Osteocyte (in vitro differentiated cells): ENCODE results near the gene ZNF513. TPM values are rescaled to one million over a fixed set of nuclear protein-coding genes. Genes with fewer than 3 reads are reported as not detected.

ENCODE experiments used
- DNase-seq: peaks from one replicate; pipeline ENCODE4 v3.0.0; 2021; ENCODE audit warnings: mixed read lengths; ENCODE audit not compliant: unreplicated experiment; ENCODE audit errors: extremely low spot score
- H3K27ac Mint-ChIP-seq: one replicate; pipeline ENCODE4 v1.8.0; 2021; ENCODE audit warnings: mild to moderate bottlenecking, mixed read lengths; ENCODE audit not compliant: unreplicated experiment
- H3K27me3 Mint-ChIP-seq: one replicate; pipeline ENCODE4 v1.8.0; 2021; ENCODE audit warnings: mixed read lengths; ENCODE audit not compliant: unreplicated experiment
- H3K36me3 Mint-ChIP-seq: one replicate; pipeline ENCODE4 v1.8.0; 2021; ENCODE audit warnings: mixed read lengths; ENCODE audit not compliant: unreplicated experiment
- H3K4me1 Mint-ChIP-seq: one replicate; pipeline ENCODE4 v1.8.0; 2021; ENCODE audit warnings: mixed read lengths; ENCODE audit not compliant: unreplicated experiment
- H3K4me3 Mint-ChIP-seq: one replicate; pipeline ENCODE4 v1.8.0; 2021; ENCODE audit warnings: mild to moderate bottlenecking, moderate library complexity, mixed read lengths; ENCODE audit not compliant: unreplicated experiment
- H3K9me3 Mint-ChIP-seq: one replicate; pipeline ENCODE4 v1.8.0; 2021; ENCODE audit warnings: mixed read lengths; ENCODE audit not compliant: unreplicated experiment
- CTCF ChIP-seq: fragments of 200-600 bp; sonication (generic); IDR thresholded peaks from 2 replicates; pipeline ENCODE4 v1.5.0; 2021; ENCODE audit warnings: antibody characterized with exemption, mild to moderate bottlenecking, moderate library complexity
- total RNA-seq: library from RNA; stranded (reverse); gene quantifications from 2 replicates; pipeline ENCODE4 v1.2.1, GENCODE V29; 2021

ZNF513 gene
- total RNA-seq, 1 donor from 2014 or later, result 19.1 TPM

- no peak for DNase-seq
- H3K9me3 Mint-ChIP-seq, result no peaks in the 10 kb centered on the region
- no peaks in the 10 kb centered on the region for H3K27me3 Mint-ChIP-seq
- peaks cover 27% of the 10 kb centered on the region for H3K4me1 Mint-ChIP-seq
- H3K4me3 Mint-ChIP-seq, result no peak overlapping the region
- no peak for TF ChIP-seq CTCF
- H3K36me3 Mint-ChIP-seq, result peaks cover 26% of the 10 kb centered on the region
- peak overlapping the region; percentile 52 for H3K27ac Mint-ChIP-seq
These were observed 3.5 kb downstream of the ZNF513 start for GRCh38 chr2:27376866-27377617.

- peak overlapping the region; percentile 52 for H3K27ac Mint-ChIP-seq
- no peaks in the 10 kb centered on the region for H3K27me3 Mint-ChIP-seq
- peaks cover 31% of the 10 kb centered on the region for H3K4me1 Mint-ChIP-seq
- DNase-seq, result no peak
- no peaks in the 10 kb centered on the region for H3K9me3 Mint-ChIP-seq
- H3K36me3 Mint-ChIP-seq, result peaks cover 26% of the 10 kb centered on the region
- no peak overlapping the region for H3K4me3 Mint-ChIP-seq
- no peak for TF ChIP-seq CTCF
These were observed 4.2 kb downstream of the ZNF513 start for GRCh38 chr2:27376151-27376865.

- Mint-ChIP-seq H3K27me3 (no peaks in the 10 kb centered on the region), H3K4me3 (no peak overlapping the region), H3K36me3 (peaks cover 26% of the 10 kb centered on the region), H3K9me3 (no peaks in the 10 kb centered on the region), H3K27ac (no peak overlapping the region), H3K4me1 (peaks cover 26% of the 10 kb centered on the region)
- no peak for TF ChIP-seq CTCF
- no peak for DNase-seq
These were observed 4.9 kb downstream of the ZNF513 start for GRCh38 chr2:27375513-27376099.

GRCh38 chr2:27373567-27373966, 7.0 kb downstream of the ZNF513 start:
- Mint-ChIP-seq H3K4me1 (peaks cover 24% of the 10 kb centered on the region), H3K27ac (no peak overlapping the region), H3K4me3 (no peak overlapping the region), H3K9me3 (no peaks in the 10 kb centered on the region), H3K36me3 (peaks cover 26% of the 10 kb centered on the region), H3K27me3 (no peaks in the 10 kb centered on the region)
- no peak for TF ChIP-seq CTCF
- DNase-seq, result no peak

GRCh38 chr2:27372937-27373336, 7.6 kb downstream of the ZNF513 start:
- Mint-ChIP-seq H3K4me3 (no peak overlapping the region), H3K36me3 (peaks cover 26% of the 10 kb centered on the region)

More at GRCh38 chr2:27372937-27373336, 7.6 kb downstream of the ZNF513 start:
- TF ChIP-seq CTCF, result no peak
- no peak for DNase-seq
- Mint-ChIP-seq H3K27me3 (no peaks in the 10 kb centered on the region), H3K9me3 (no peaks in the 10 kb centered on the region), H3K27ac (peak overlapping the region; percentile 61), H3K4me1 (peaks cover 26% of the 10 kb centered on the region)
